Activated T-helper 17 cell treated with anti-CD3 and anti-CD28 coated beads, Interleukin-2, amount 50 U/mL, for 72 hours (primary cell): Measurements from ENCODE around the gene CYP26B1. TPM values are rescaled to one million over a fixed set of nuclear protein-coding genes. Genes with fewer than 3 reads are reported as not detected.

ENCODE experiments used
- ATAC-seq: fragments of 150-1000 bp; cut with Tn5 transposase; replicated peaks from 2 replicates; pipeline ENCODE4 v1.10.0; 2021; ENCODE audit warnings: mild to moderate bottlenecking, moderate library complexity
- H3K27ac Mint-ChIP-seq: one replicate; pipeline ENCODE4 v1.8.0; 2022; ENCODE audit warnings: mixed read lengths
- H3K27me3 Mint-ChIP-seq: one replicate; pipeline ENCODE4 v1.8.0; 2022; ENCODE audit warnings: mixed read lengths
- H3K36me3 Mint-ChIP-seq: one replicate; pipeline ENCODE4 v1.8.0; 2022; ENCODE audit warnings: low read depth, mild to moderate bottlenecking, mixed read lengths
- H3K4me1 Mint-ChIP-seq: one replicate; pipeline ENCODE4 v1.8.0; 2022; ENCODE audit warnings: mixed read lengths
- H3K4me3 Mint-ChIP-seq: one replicate; pipeline ENCODE4 v1.8.0; 2022; ENCODE audit warnings: mild to moderate bottlenecking, mixed read lengths
- H3K9me3 Mint-ChIP-seq: one replicate; pipeline ENCODE4 v1.8.0; 2022; ENCODE audit warnings: mixed read lengths
- total RNA-seq, 2 donors: library from RNA; stranded (reverse); gene quantifications; one replicate each; pipeline ENCODE4 v1.2.3, GENCODE V29; 2022

The CYP26B1 gene
- total RNA-seq, 2 donors from 2014 or later, result 0.05 TPM; not detected in 1

- Mint-ChIP-seq H3K4me1 (no peaks in the 10 kb centered on the region), H3K9me3 (no peaks in the 10 kb centered on the region), H3K27me3 (peaks cover 3% of the 10 kb centered on the region), H3K27ac (no peak overlapping the region), H3K4me3 (no peak overlapping the region), H3K36me3 (no peaks in the 10 kb centered on the region)
- ATAC-seq, result no peak
Observed at GRCh38 chr2:72084584-72084976, 63.1 kb downstream of the CYP26B1 start.

- peaks cover 3% of the 10 kb centered on the region for H3K27me3 Mint-ChIP-seq
- no peaks in the 10 kb centered on the region for H3K9me3 Mint-ChIP-seq
- no peak overlapping the region for H3K27ac Mint-ChIP-seq
- no peaks in the 10 kb centered on the region for H3K36me3 Mint-ChIP-seq
- ATAC-seq, result no peak
- H3K4me1 Mint-ChIP-seq, result no peaks in the 10 kb centered on the region
- no peak overlapping the region for H3K4me3 Mint-ChIP-seq
Observed at GRCh38 chr2:72083751-72084583, 63.7 kb downstream of the CYP26B1 start.

- Mint-ChIP-seq H3K27me3 (peaks cover 3% of the 10 kb centered on the region), H3K9me3 (no peaks in the 10 kb centered on the region), H3K4me1 (no peaks in the 10 kb centered on the region), H3K27ac (no peak overlapping the region), H3K36me3 (no peaks in the 10 kb centered on the region), H3K4me3 (no peak overlapping the region)
- no peak for ATAC-seq
Observed at GRCh38 chr2:72082887-72083286, 64.8 kb downstream of the CYP26B1 start.

- Mint-ChIP-seq H3K27ac (no peak overlapping the region), H3K27me3 (peaks cover 9% of the 10 kb centered on the region), H3K9me3 (no peaks in the 10 kb centered on the region), H3K4me1 (no peaks in the 10 kb centered on the region), H3K4me3 (no peak overlapping the region), H3K36me3 (no peaks in the 10 kb centered on the region)
- no peak for ATAC-seq
Observed at GRCh38 chr2:72082021-72082601, 65.6 kb downstream of the CYP26B1 start.

GRCh38 chr2:72081451-72081850 is 66.2 kb downstream of the CYP26B1 start:
- Mint-ChIP-seq H3K36me3 (no peaks in the 10 kb centered on the region), H3K27me3 (peaks cover 9% of the 10 kb centered on the region), H3K4me1 (no peaks in the 10 kb centered on the region), H3K27ac (no peak overlapping the region), H3K9me3 (no peaks in the 10 kb centered on the region), H3K4me3 (no peak overlapping the region)
- ATAC-seq, result no peak

GRCh38 chr2:72080286-72081145 is 67.1 kb downstream of the CYP26B1 start:
- ATAC-seq, result no peak

More at GRCh38 chr2:72080286-72081145, 67.1 kb downstream of the CYP26B1 start:
- Mint-ChIP-seq H3K27me3 (peaks cover 13% of the 10 kb centered on the region), H3K27ac (no peak overlapping the region), H3K36me3 (no peaks in the 10 kb centered on the region), H3K4me3 (no peak overlapping the region), H3K9me3 (no peaks in the 10 kb centered on the region), H3K4me1 (no peaks in the 10 kb centered on the region)
